ENCODE data around the gene GATA3.

DNA sequence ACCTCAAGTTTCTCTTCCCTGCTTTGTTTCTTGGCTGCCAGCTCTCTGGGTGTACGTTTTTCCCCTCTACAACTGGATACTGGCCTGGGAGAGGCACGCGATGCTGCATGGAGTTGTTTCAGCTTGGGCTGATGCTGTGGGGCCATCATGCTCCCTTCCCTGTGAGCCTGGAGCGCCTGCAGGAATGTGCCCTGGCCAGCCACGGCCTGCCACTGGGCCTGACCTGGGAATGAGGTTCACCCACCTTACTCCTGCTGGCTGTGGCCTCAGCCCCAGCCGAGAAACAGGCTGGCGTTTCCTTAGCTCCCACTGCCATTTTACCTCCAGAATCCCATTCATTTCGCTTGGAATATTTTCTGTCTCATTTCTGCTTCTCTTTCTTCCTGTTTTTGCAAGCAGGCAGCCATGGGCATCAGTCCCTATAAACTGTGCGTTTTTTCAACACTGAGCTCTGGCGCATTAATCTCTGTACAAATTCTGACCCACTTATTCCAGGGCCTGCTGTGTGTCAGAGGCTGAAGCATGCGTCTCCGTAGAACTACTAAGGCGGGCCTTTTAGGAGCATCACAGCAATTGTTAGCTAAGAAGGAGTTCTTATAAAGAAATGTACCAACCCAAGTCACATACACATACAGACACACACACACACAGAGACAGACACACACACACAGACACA, 57.9 kb downstream of the GATA3 start:
- TF ChIP-seq GTF2F1 (IDR thresholded peaks at IDR 0.05; ENCODE audit: low read depth, low read length), result no peak
- TF ChIP-seq ZNF124 (CRISPR knock-in tag; IDR thresholded peaks at IDR 0.05), result no peak
- TF ChIP-seq, protein P1, sequence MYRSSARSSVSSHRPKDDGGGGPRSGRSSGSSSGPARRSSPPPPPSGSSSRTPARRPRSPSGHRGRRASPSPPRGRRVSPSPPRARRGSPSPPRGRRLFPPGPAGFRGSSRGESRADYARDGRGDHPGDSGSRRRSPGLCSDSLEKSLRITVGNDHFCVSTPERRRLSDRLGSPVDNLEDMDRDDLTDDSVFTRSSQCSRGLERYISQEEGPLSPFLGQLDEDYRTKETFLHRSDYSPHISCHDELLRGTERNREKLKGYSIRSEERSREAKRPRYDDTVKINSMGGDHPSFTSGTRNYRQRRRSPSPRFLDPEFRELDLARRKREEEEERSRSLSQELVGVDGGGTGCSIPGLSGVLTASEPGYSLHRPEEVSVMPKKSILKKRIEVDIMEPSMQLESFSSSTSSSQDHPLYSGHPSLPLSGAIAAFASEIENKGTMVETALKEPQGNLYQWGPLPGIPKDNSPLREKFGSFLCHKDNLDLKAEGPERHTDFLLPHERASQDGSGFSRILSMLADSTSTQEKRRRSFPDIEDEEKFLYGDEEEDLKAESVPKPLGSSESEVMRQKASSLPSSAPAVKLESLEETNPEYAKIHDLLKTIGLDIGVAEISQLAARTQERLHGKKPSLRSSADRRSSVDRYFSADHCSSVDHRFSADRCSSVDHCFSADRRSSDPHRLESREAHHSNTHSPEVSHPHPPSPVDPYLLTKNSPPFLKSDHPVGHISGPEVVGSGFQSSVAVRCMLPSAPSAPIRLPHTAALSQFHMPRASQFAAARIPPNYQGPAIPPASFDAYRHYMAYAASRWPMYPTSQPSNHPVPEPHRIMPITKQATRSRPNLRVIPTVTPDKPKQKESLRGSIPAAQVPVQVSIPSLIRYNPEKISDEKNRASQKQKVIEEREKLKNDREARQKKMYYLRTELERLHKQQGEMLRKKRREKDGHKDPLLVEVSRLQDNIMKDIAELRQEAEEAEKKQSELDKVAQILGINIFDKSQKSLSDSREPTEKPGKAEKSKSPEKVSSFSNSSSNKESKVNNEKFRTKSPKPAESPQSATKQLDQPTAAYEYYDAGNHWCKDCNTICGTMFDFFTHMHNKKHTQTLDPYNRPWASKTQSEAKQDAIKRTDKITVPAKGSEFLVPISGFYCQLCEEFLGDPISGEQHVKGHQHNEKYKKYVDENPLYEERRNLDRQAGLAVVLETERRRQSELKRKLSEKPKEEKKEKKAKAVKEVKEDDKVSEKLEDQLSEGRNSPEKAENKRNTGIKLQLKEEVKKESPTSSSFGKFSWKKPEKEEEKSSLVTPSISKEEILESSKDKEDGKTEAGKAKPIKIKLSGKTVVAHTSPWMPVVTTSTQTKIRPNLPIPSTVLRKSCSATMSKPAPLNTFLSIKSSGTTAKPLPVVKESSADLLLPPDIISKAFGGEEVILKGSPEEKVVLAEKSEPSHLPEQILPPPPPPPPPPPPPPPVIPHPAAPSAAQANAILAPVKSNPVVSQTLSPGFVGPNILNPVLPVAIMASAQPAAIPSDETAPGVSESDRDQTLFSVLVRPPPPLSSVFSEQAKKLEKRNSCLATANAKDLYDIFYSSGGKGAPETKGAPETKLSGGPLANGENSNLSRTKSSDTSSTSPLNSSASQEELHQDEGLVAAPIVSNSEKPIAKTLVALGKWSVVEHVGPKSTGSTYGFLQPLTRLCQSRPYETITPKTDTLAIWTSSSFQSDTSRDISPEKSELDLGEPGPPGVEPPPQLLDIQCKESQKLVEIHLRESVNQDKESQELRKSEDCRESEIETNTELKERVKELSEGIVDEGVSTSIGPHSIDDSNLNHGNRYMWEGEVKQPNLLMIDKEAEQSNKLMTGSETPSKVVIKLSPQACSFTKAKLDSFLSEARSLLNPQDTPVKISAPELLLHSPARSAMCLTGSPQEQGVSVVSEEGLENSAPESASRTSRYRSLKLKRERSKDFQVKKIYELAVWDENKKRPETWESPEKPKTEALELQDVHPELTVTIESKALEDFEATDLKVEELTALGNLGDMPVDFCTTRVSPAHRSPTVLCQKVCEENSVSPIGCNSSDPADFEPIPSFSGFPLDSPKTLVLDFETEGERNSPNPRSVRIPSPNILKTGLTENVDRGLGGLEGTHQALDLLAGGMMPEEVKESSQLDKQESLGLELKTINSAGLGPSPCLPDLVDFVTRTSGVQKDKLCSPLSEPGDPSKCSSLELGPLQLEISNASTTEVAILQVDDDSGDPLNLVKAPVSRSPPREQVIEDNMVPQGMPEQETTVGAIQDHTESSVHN (IDR thresholded peaks at IDR 0.05; ENCODE audit: borderline replicate concordance in 1 of 2, low read depth in 1 of 2), result no peak
- TF ChIP-seq, protein P2, sequence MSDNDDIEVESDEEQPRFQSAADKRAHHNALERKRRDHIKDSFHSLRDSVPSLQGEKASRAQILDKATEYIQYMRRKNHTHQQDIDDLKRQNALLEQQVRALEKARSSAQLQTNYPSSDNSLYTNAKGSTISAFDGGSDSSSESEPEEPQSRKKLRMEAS (CRISPR knock-in tag; IDR thresholded peaks at IDR 0.05), result no peak
